ENCODE data around the gene GRIPAP1.
"Not testable (repeated sequence)": the region's sequence is repeated elsewhere in the genome, so short reads cannot be mapped to it uniquely, and the experiment has no call there.

GRIPAP1 gene

GRCh38 chrX:48997455-48997854 lies 4.6 kb downstream of the GRIPAP1 start:
- no peak for DNase-seq

- peak; percentile 4 for DNase-seq
Measured at GRCh38 chrX:48996969-48997368, 5.1 kb downstream of the GRIPAP1 start.

- DNase-seq: peak; percentile 85
Measured at GRCh38 chrX:48992341-48992740, 9.7 kb downstream of the GRIPAP1 start.

GRCh38 chrX:48989483-48989882 lies 12.6 kb downstream of the GRIPAP1 start:
- no peak for DNase-seq

GRCh38 chrX:48983896-48984295 lies 18.2 kb downstream of the GRIPAP1 start:
- no peak for DNase-seq

GRCh38 chrX:48983081-48983480 lies 19.0 kb downstream of the GRIPAP1 start:
- DNase-seq: no peak

- no peak for DNase-seq
Measured at GRCh38 chrX:48981178-48981577, 20.9 kb downstream of the GRIPAP1 start.

- DNase-seq: not testable (repeated sequence)
Measured at GRCh38 chrX:48980341-48980740, 21.7 kb downstream of the GRIPAP1 start.

GRCh38 chrX:48978226-48978625 lies 23.8 kb downstream of the GRIPAP1 start:
- no peak for DNase-seq

- no peak for DNase-seq
Measured at GRCh38 chrX:48976086-48976485, 26.0 kb downstream of the GRIPAP1 start.

GRCh38 chrX:48975541-48975940 lies 26.5 kb downstream of the GRIPAP1 start:
- DNase-seq: no peak

GRCh38 chrX:48975041-48975440 lies 27.0 kb downstream of the GRIPAP1 start:
- no peak for DNase-seq

GRCh38 chrX:48974574-48974973 lies 27.5 kb downstream of the GRIPAP1 start:
- DNase-seq: no peak

GRCh38 chrX:48974033-48974432 lies 28.0 kb downstream of the GRIPAP1 start:
- no peak for DNase-seq

GRCh38 chrX:48972220-48973164 lies 29.6 kb downstream of the GRIPAP1 start:
- DNase-seq: no peak

GRCh38 chrX:48971249-48972219 lies 30.5 kb downstream of the GRIPAP1 start, which contains the start of gene KCND1:
Gene KCND1, minus strand, starts transcription at chrX:48971844. Its CDS starts 1,573 bp downstream, at chrX:48970271.
- no peak for DNase-seq

GRCh38 chrX:48969471-48969870 lies 32.6 kb downstream of the GRIPAP1 start:
- DNase-seq: no peak

GRCh38 chrX:48968377-48968776 lies 33.7 kb downstream of the GRIPAP1 start:
- DNase-seq: no peak

- DNase-seq: no peak
Measured at GRCh38 chrX:48966796-48967579, 35.1 kb downstream of the GRIPAP1 start.

- DNase-seq: no peak
Measured at GRCh38 chrX:48965959-48966358, 36.1 kb downstream of the GRIPAP1 start.

- no peak for DNase-seq
Measured at GRCh38 chrX:48961585-48962091, 40.4 kb downstream of the GRIPAP1 start.

GRCh38 chrX:48960291-48960690 lies 41.8 kb downstream of the GRIPAP1 start:
- no peak for DNase-seq
